Measurements from ENCODE around the gene GALNS.
"Not testable (repeated sequence)": the region's sequence is repeated elsewhere in the genome, so short reads cannot be mapped to it uniquely, and the experiment has no call there.

Gene GALNS

GRCh38 chr16:88780142-88781062 is 76.3 kb downstream of the GALNS start:
- no peak for DNase-seq

GRCh38 chr16:88779406-88780141 is 77.2 kb downstream of the GALNS start:
- DNase-seq, result no peak

GRCh38 chr16:88778541-88779065 is 78.1 kb downstream of the GALNS start:
- DNase-seq, result no peak

GRCh38 chr16:88778271-88778525 is 78.5 kb downstream of the GALNS start:
- DNase-seq, result no peak

GRCh38 chr16:88777471-88778270 is 79.1 kb downstream of the GALNS start:
- DNase-seq, result no peak

GRCh38 chr16:88775825-88776224 is 80.9 kb downstream of the GALNS start:
- DNase-seq, result no peak

- no peak for DNase-seq
Observed at GRCh38 chr16:88774544-88775393, 82.0 kb downstream of the GALNS start.

GRCh38 chr16:88773812-88774291 is 82.9 kb downstream of the GALNS start:
- DNase-seq, result no peak

- no peak for DNase-seq
Observed at GRCh38 chr16:88772871-88773811, 83.6 kb downstream of the GALNS start.

- DNase-seq, result not testable (repeated sequence)
Observed at GRCh38 chr16:88771781-88772180, 85.0 kb downstream of the GALNS start.

GRCh38 chr16:88771294-88771772 is 85.4 kb downstream of the GALNS start:
- DNase-seq, result no peak

- DNase-seq, result no peak
Observed at GRCh38 chr16:88770461-88771293, 86.1 kb downstream of the GALNS start.

GRCh38 chr16:88769617-88770460 is 86.9 kb downstream of the GALNS start:
- no peak for DNase-seq

- DNase-seq, result no peak
Observed at GRCh38 chr16:88768071-88768783, 88.5 kb downstream of the GALNS start.

GRCh38 chr16:88767546-88768070 is 89.1 kb downstream of the GALNS start:
- no peak for DNase-seq

- DNase-seq, result no peak
Observed at GRCh38 chr16:88766975-88767374, 89.8 kb downstream of the GALNS start.

GRCh38 chr16:88764913-88765349 is 91.8 kb downstream of the GALNS start:
- DNase-seq, result no peak

- no peak for DNase-seq
Observed at GRCh38 chr16:88764080-88764479, 92.7 kb downstream of the GALNS start.

Data from activated CD4-positive, alpha-beta T cell treated with anti-CD3 and anti-CD28 coated beads for 4 hours (primary cell).